Measurements from ENCODE around the gene HAUS3. TPM values are rescaled to one million over a fixed set of nuclear protein-coding genes. Genes with fewer than 3 reads are reported as not detected.

The HAUS3 gene
- total and polyA plus RNA-seq, 2 of the 8 experiments (the other 6 are each of a cell fraction or from before 2014, with no cell fraction given), result 3.2 to 14.8 TPM

DNA sequence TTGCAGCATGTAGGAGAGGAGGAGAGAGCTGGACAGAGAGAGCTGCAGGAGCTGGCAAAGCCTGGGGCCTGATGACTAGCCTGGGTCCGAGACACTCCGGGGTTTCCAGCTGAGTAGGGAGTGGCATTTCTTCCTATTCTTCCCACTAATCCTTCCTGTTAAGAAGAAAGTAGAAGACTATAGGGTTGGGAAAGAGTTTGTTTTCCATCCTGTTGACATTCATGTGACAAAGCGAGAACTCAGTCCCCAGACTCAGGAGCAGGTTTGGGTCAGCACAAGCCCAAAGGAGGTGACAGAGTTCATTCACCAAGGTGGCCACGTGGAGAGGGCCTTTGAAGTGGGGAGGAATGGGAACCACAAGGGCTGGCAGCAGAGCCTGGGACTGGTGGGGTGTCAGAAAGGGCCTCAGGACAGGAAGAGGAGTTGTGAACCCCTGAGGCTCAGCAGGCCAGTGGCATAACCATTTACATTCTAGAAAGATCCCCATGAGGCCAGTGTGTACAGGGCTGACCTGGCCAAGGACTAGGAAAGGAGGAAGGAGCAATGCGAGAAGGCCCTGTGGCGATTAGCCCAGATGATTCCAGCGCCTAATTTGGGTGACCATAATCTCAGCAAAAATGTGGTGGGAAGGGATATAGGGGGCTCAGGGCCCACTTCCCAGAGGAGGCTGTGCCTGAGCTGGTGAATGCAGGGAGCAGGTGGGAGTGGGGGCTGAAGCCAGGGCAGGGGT lies 3.3 kb upstream of the HAUS3 start:
- Histone ChIP-seq H4K91ac (replicated peaks; ENCODE audit: insufficient read length, low read length) (no peak overlapping the region), H3K27ac (ENCODE audit: low read depth, low read length) (no peak overlapping the region), H4K8ac (ENCODE audit: extremely low read depth, insufficient read depth, low read length) (no peak overlapping the region), H2BK20ac (ENCODE audit: low read length) (no peak overlapping the region), H3K23ac (ENCODE audit: insufficient read length) (no peak overlapping the region), H3K4me2 (ENCODE audit: insufficient read depth in 1 of 2, low read depth in 2 of 2, low read length in 2 of 2) (no peak overlapping the region), H3K4me3 (ENCODE audit: extremely low read depth in 1 of 4, insufficient read depth in 2 of 4, low read depth in 3 of 4, low read length in 4 of 4) (no peak overlapping the region), H2BK120ac (replicated peaks; ENCODE audit: low read depth, low read length) (no peak overlapping the region), H3K4me1 (replicated peaks in 1 of 4; ENCODE audit: control insufficient read depth in 3 of 4, insufficient read depth in 4 of 4, low read length in 3 of 4) (no peaks in the 10 kb centered on the region), H4K20me1 (replicated peaks in 1 of 2; ENCODE audit: control insufficient read depth in 1 of 2, insufficient read depth in 2 of 2, low read length in 2 of 2) (peaks cover 0 to 4% of the 10 kb centered on the region in 2 experiments), H3K27me3 (replicated peaks in 1 of 4; ENCODE audit: control insufficient read depth in 3 of 4, extremely low read depth in 1 of 4, insufficient read depth in 3 of 4, low read length in 3 of 4) (no peaks in the 10 kb centered on the region), H4K5ac (ENCODE audit: insufficient read length, low read depth, low read length) (no peak overlapping the region), H3K9me3 (ENCODE audit: insufficient read depth in 2 of 2, low read depth in 1 of 2, low read length in 1 of 2) (no peaks in the 10 kb centered on the region; a peak in 1 of 4 replicates), H3K36me3 (ENCODE audit: control insufficient read depth in 2 of 4, insufficient read depth in 4 of 4, low read length in 3 of 4) (peaks cover 0 to 3% (median under 1%) of the 10 kb centered on the region in 4 experiments; a peak in 2 of 8 replicates), H3K9ac (replicated peaks in 1 of 4; ENCODE audit: extremely low read depth in 1 of 4, low read depth in 3 of 4, low read length in 3 of 4) (no peak overlapping the region), H3K18ac (ENCODE audit: extremely low read depth, low read length) (no peak overlapping the region), H2BK15ac (ENCODE audit: low read length) (0 out of 2 replicates have a peak overlapping the region, but pooled peaks have one; percentile 46), H3K56ac (replicated peaks; ENCODE audit: insufficient read length, low read depth, low read length) (no peak overlapping the region), H3K4ac (replicated peaks; ENCODE audit: insufficient read length, low read depth, low read length) (no peak overlapping the region), H2BK5ac (ENCODE audit: low read depth, low read length) (no peak overlapping the region), H3K79me1 (ENCODE audit: low read depth, low read length) (no peaks in the 10 kb centered on the region; the same call in 1 of the 2 replicates), H2AFZ (ENCODE audit: low read length) (no peak overlapping the region), H3K14ac (ENCODE audit: insufficient read length) (no peak overlapping the region), H3K23me2 (ENCODE audit: low read depth, low read length) (no peaks in the 10 kb centered on the region), H2AK5ac (ENCODE audit: low read depth, low read length) (no peak overlapping the region), H3K79me2 (ENCODE audit: control insufficient read depth in 1 of 2, insufficient read depth in 2 of 2, low read length in 2 of 2) (peaks cover 0 to 13% of the 10 kb centered on the region in 2 experiments; a peak in 3 of 4 replicates), H2BK12ac (ENCODE audit: low read depth, low read length) (no peak overlapping the region)
- WGBS, 2 experiments (ENCODE audit: extremely low coverage in 1 of 2, insufficient coverage in 1 of 2, insufficient read length in 1 of 2, insufficient replicate concordance in 2 of 2, low coverage in 1 of 2, low lambda C conversion rate in 2 of 2, missing lambda C conversion rate in 1 of 2), result 89% methylated on average over 7 of the region's 7 CpGs; no CpG with 5 or more reads in 1 of the 2 experiments
- DNase-seq (ENCODE audit: low read depth in 1 of 2, low spot score in 2 of 2) (no peak), FAIRE-seq (no peak)
- CTCF ChIA-PET (ENCODE audit: partially characterized antibody), result interaction anchor here (2.5 kb wide), 1 partner anchor 25 kb away, joined by 7 read pairs; no protein-coding TSS in a partner anchor
- POLR2A ChIA-PET (ENCODE audit: partially characterized antibody), result interaction anchor here (1.0 to 1.3 kb wide), 2 partner anchors 15 to 177 kb away, joined by 3 read pairs; no protein-coding TSS in a partner anchor
- TF ChIP-seq CEBPB (IDR thresholded peaks at IDR 0.05; ENCODE audit: low read depth, low read length) (no peak), EGR1 (IDR thresholded peaks at IDR 0.05; ENCODE audit: borderline replicate concordance, low read depth, low read length) (no peak), RBBP5 (IDR thresholded peaks at IDR 0.05; ENCODE audit: borderline replicate concordance, low read depth, low read length) (no peak), EP300 (IDR thresholded peaks at IDR 0.05; ENCODE audit: borderline replicate concordance in 1 of 2, low read depth in 2 of 2, low read length in 2 of 2) (no peak), RNF2 (IDR thresholded peaks at IDR 0.05; ENCODE audit: borderline replicate concordance, low read depth, low read length, missing control alignments, poor library complexity, severe bottlenecking) (no peak), NANOG (IDR thresholded peaks at IDR 0.05; ENCODE audit: insufficient read depth, low read depth, low read length, poor library complexity, severe bottlenecking) (no peak), TAF7 (optimal IDR thresholded peaks at IDR 0.05; ENCODE audit: borderline replicate concordance, low read depth, low read length) (no peak), CHD1 (IDR thresholded peaks at IDR 0.05; ENCODE audit: low read depth, low read length) (no peak), SIN3A (conservative IDR thresholded peaks at IDR 0.05 in 1 of 2, IDR thresholded peaks at IDR 0.05 in 1 of 2; ENCODE audit: low read depth in 1 of 2, low read length in 2 of 2) (no peak), SIRT6 (IDR thresholded peaks at IDR 0.05; ENCODE audit: low read length) (no peak), YY1 (IDR thresholded peaks at IDR 0.05; ENCODE audit: low read depth, low read length) (no peak)
